SK-N-SH (cell line): Measurements from ENCODE around the gene ZNF765. TPM values are rescaled to one million over a fixed set of nuclear protein-coding genes. Genes with fewer than 3 reads are reported as not detected.

ENCODE experiments used
- CTCF ChIA-PET: fragments of 300-600, 350-600 bp; formaldehyde crosslinking; extraction: SDS; loops from one replicate; lab custom pipeline; 2021; lab: Yijun Ruan, JAX
- POLR2A ChIA-PET: fragments of 350-600 bp; sonication (Branson Sonifier 250); formaldehyde crosslinking; extraction: SDS; loops from one replicate; lab custom pipeline; 2020; ENCODE audit warnings: antibody characterized with exemption, inconsistent platforms; lab: Yijun Ruan, JAX
- DNase-seq: peaks from one replicate; pipeline ENCODE4 v3.0.0; 2012
- H2AFZ ChIP-seq: fragments of 200-600 bp; sonication (generic); 2 replicates; pipeline ENCODE4 v1.8.1; 2016; ENCODE audit warnings: antibody characterized with exemption, mild to moderate bottlenecking, low read depth
- H3F3A ChIP-seq: fragments of 200-600 bp; sonication (generic); replicated peaks from 2 replicates; pipeline ENCODE3; 2016; ENCODE audit warnings: antibody characterized with exemption, mild to moderate bottlenecking; ENCODE audit not compliant: insufficient read depth
- H3K27ac ChIP-seq, 2 experiments: fragments of 200-500 bp in 1 of 2; fragments of 200-600 bp in 1 of 2; sonication (Bioruptor generic) in 1 of 2; sonication (generic), shearing (Covaris generic) in 1 of 2; 2 replicates each; pipeline versions ENCODE4 v1.5.1 to v1.6.1; 2014 to 2016; ENCODE audit warnings: low read depth in 2 of 2, inconsistent platforms in 1 of 2, low read length in 1 of 2, mild to moderate bottlenecking in 1 of 2, mixed read lengths in 1 of 2
- H3K27me3 ChIP-seq: fragments of 200-600 bp; sonication (generic), shearing (Covaris generic); 2 replicates; pipeline ENCODE4 v1.6.1; 2016; ENCODE audit warnings: mixed run types; ENCODE audit not compliant: insufficient read depth
- H3K36me3 ChIP-seq, 2 experiments: fragments of 200-500 bp in 1 of 2; fragments of 200-600 bp in 1 of 2; sonication (Bioruptor generic) in 1 of 2; sonication (generic) in 1 of 2; replicated peaks in 1 of 2; 2 replicates each; pipeline versions ENCODE3 to v1.5.1; 2014 to 2016; ENCODE audit warnings: low read length in 1 of 2, mild to moderate bottlenecking in 1 of 2; ENCODE audit not compliant: insufficient read depth in 2 of 2, control insufficient read depth in 1 of 2
- H3K4me1 ChIP-seq, 2 experiments: fragments of 200-500 bp in 1 of 2; fragments of 200-600 bp in 1 of 2; sonication (Bioruptor generic) in 1 of 2; sonication (generic), shearing (Covaris generic) in 1 of 2; 2 replicates each; pipeline versions ENCODE4 v1.5.1 to v1.6.1; 2014 to 2016; ENCODE audit warnings: low read depth in 1 of 2, low read length in 1 of 2, mixed run types in 1 of 2; ENCODE audit not compliant: insufficient read depth in 2 of 2, control insufficient read depth in 1 of 2
- H3K4me2 ChIP-seq: fragments of 200-600 bp; sonication (generic), shearing (Covaris generic); 2 replicates; pipeline ENCODE4 v1.6.1; 2017; ENCODE audit warnings: mixed run types
- H3K4me3 ChIP-seq, 2 experiments: fragments of 200-500 bp in 1 of 2; fragments of 200-600 bp in 1 of 2; sonication (Bioruptor generic) in 1 of 2; sonication (generic), shearing (Covaris generic) in 1 of 2; 2 replicates each; pipeline versions ENCODE4 v1.5.1 to v1.8.1; 2014 to 2016; ENCODE audit warnings: low read depth in 2 of 2, inconsistent platforms in 1 of 2, low read length in 1 of 2, mild to moderate bottlenecking in 1 of 2, mixed read lengths in 1 of 2, moderate library complexity in 1 of 2
- H3K79me2 ChIP-seq: fragments of 200-600 bp; sonication (generic); 2 replicates; pipeline ENCODE4 v1.8.1; 2017; ENCODE audit warnings: mild to moderate bottlenecking; ENCODE audit not compliant: insufficient read depth
- H3K9ac ChIP-seq: fragments of 200-600 bp; sonication (generic); 2 replicates; pipeline ENCODE4 v1.6.1; 2017; ENCODE audit warnings: mixed run types
- H3K9me2 ChIP-seq: fragments of 200-600 bp; sonication (generic); 2 replicates; pipeline ENCODE4 v1.6.1; 2017; ENCODE audit warnings: mixed run types
- H3K9me3 ChIP-seq: fragments of 200-600 bp; sonication (generic); 2 replicates; pipeline ENCODE4 v1.6.1; 2017; ENCODE audit warnings: mixed run types, mild to moderate bottlenecking, moderate library complexity
- H4K20me1 ChIP-seq: fragments of 200-600 bp; sonication (generic); 2 replicates; pipeline ENCODE4 v1.6.1; 2017; ENCODE audit warnings: mild to moderate bottlenecking, mixed run types; ENCODE audit not compliant: insufficient read depth
- CHD2 ChIP-seq: fragments of 150-350 bp; IDR thresholded peaks from 2 replicates; pipeline ENCODE4 v1.6.1; 2018; ENCODE audit warnings: low read length; ENCODE audit not compliant: partially characterized antibody
- ELF1 ChIP-seq: IDR thresholded peaks from 2 replicates; pipeline ENCODE4 v1.4.0; 2012
- FOSL2 ChIP-seq: IDR thresholded peaks from 2 replicates; pipeline ENCODE4 v1.4.0; 2012; ENCODE audit warnings: low read depth, mild to moderate bottlenecking, moderate library complexity, borderline replicate concordance
- GATA2 ChIP-seq: sonication (generic); formaldehyde crosslinking; IDR thresholded peaks from 2 replicates; pipeline ENCODE4 v1.5.0; 2020; ENCODE audit warnings: mild to moderate bottlenecking, missing genetic modification reagents
- JUND ChIP-seq: IDR thresholded peaks from 2 replicates; pipeline ENCODE4 v1.4.0; 2012
- MEF2A ChIP-seq: IDR thresholded peaks from 2 replicates; pipeline ENCODE4 v1.4.0; 2012; ENCODE audit warnings: low read depth, borderline replicate concordance
- NFIC ChIP-seq: IDR thresholded peaks from 2 replicates; pipeline ENCODE4 v1.4.0; 2012; ENCODE audit warnings: borderline replicate concordance
- POLR2AphosphoS5 ChIP-seq: IDR thresholded peaks from 2 replicates; pipeline ENCODE4 v1.6.1; 2012; ENCODE audit warnings: low read depth, low read length
- RAD21 ChIP-seq: IDR thresholded peaks from 2 replicates; pipeline ENCODE4 v1.6.1; 2012; ENCODE audit warnings: mild to moderate bottlenecking, low read length
- RCOR1 ChIP-seq: fragments of 150-350 bp; IDR thresholded peaks from 2 replicates; pipeline ENCODE4 v1.6.1; 2017; ENCODE audit warnings: antibody characterized with exemption, low read length
- RFX5 ChIP-seq: IDR thresholded peaks from 2 replicates; pipeline ENCODE4 v1.6.1; 2012; ENCODE audit warnings: mild to moderate bottlenecking, improper control_type of control experiment, low read length
- RXRA ChIP-seq: IDR thresholded peaks from 2 replicates; pipeline ENCODE4 v1.4.0; 2012; ENCODE audit warnings: low read depth, mild to moderate bottlenecking, borderline replicate concordance
- TEAD4 ChIP-seq: IDR thresholded peaks from 2 replicates; pipeline ENCODE4 v1.4.0; 2012; ENCODE audit warnings: mild to moderate bottlenecking, borderline replicate concordance; ENCODE audit not compliant: insufficient read depth
- YY1 ChIP-seq: IDR thresholded peaks from 2 replicates; pipeline ENCODE4 v1.4.0; 2012; ENCODE audit warnings: low read depth, mild to moderate bottlenecking
- WGBS: methylation state at CpG from one replicate; pipeline ENCODE4 v1.1.6; 2017; ENCODE audit warnings: low lambda C conversion rate; 5-methylcytosine and 5-hydroxymethylcytosine counted together
- polyA plus RNA-seq, 3 experiments: library from polyadenylated mRNA; depleted of rRNA; stranded (reverse); fragments of >200 nt; gene quantifications; 2 replicates each; pipeline ENCODE4 v1.2.3, GENCODE V29; 2012
- TF ChIP-seq, protein P1 (sequence below): IDR thresholded peaks from 2 replicates; pipeline ENCODE4 v1.4.0; 2012; ENCODE audit warnings: low read depth
- TF ChIP-seq, protein P2 (sequence below): IDR thresholded peaks from 2 replicates; pipeline ENCODE4 v1.6.1; 2012; ENCODE audit warnings: mild to moderate bottlenecking, low read depth, low read length, moderate library complexity
- TF ChIP-seq, protein P3 (sequence below): IDR thresholded peaks from 2 replicates; pipeline ENCODE4 v1.4.0; 2012; ENCODE audit warnings: low read depth, borderline replicate concordance
- TF ChIP-seq, protein P4 (sequence below): fragments of 150-350 bp; IDR thresholded peaks from 2 replicates; pipeline ENCODE4 v1.6.1; 2017; ENCODE audit warnings: antibody characterized with exemption, low read length, low read depth, borderline replicate concordance
- TF ChIP-seq, protein P5 (sequence below): IDR thresholded peaks from 2 replicates; pipeline ENCODE4 v1.4.0; 2012; ENCODE audit warnings: low read depth, borderline replicate concordance

The ZNF765 gene
- polyA plus RNA-seq, 1 of the 3 experiments (the other 2 are of a cell fraction) = 2.3 TPM

DNA sequence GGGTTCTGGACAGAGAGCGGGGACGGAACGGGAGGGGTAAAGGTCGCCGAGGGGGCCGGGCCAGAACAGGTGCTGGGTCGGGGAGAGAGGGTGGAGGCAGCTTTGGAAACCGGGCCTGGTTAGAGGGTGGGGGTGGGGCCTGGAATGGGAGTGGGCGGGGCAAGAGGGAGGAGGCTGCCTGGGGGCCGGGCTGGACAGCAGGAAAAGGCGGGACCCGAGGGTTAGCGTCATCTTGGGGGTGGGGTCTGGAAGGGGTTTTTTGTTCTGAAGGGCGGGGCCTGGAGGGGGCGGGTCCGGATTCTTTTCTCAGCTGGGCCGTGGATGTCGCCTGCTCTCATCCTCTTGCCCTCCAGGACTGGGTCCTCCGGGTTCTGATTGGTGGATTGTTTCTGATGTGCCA lies 68.3 kb downstream of the ZNF765 start:
- Histone ChIP-seq H3F3A (no peaks in the 10 kb centered on the region), H3K4me2 (no peak overlapping the region), H3K9me2 (no peaks in the 10 kb centered on the region), H4K20me1 (no peaks in the 10 kb centered on the region), H3K4me1 (peaks cover 0 to 2% of the 10 kb centered on the region in 2 experiments; a peak in 1 of 4 replicates), H3K4me3 (no peak overlapping the region), H3K27me3 (no peaks in the 10 kb centered on the region), H3K27ac (no peak overlapping the region), H3K9ac (no peak overlapping the region), H3K79me2 (no peaks in the 10 kb centered on the region), H3K36me3 (peaks cover 0 to 3% of the 10 kb centered on the region in 2 experiments), H2AFZ (no peak overlapping the region), H3K9me3 (peaks cover 6% of the 10 kb centered on the region; the same call in 1 of the 2 replicates)
- CTCF ChIA-PET = no interaction called here
- POLR2A ChIA-PET = no interaction called here
- DNase-seq = peak; percentile 79
- TF ChIP-seq POLR2AphosphoS5 (no peak), NFIC (no peak)
- TF ChIP-seq, protein P1, sequence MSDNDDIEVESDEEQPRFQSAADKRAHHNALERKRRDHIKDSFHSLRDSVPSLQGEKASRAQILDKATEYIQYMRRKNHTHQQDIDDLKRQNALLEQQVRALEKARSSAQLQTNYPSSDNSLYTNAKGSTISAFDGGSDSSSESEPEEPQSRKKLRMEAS = no peak
- 25% methylated on average over 17 of the region's 19 CpGs for WGBS

DNA sequence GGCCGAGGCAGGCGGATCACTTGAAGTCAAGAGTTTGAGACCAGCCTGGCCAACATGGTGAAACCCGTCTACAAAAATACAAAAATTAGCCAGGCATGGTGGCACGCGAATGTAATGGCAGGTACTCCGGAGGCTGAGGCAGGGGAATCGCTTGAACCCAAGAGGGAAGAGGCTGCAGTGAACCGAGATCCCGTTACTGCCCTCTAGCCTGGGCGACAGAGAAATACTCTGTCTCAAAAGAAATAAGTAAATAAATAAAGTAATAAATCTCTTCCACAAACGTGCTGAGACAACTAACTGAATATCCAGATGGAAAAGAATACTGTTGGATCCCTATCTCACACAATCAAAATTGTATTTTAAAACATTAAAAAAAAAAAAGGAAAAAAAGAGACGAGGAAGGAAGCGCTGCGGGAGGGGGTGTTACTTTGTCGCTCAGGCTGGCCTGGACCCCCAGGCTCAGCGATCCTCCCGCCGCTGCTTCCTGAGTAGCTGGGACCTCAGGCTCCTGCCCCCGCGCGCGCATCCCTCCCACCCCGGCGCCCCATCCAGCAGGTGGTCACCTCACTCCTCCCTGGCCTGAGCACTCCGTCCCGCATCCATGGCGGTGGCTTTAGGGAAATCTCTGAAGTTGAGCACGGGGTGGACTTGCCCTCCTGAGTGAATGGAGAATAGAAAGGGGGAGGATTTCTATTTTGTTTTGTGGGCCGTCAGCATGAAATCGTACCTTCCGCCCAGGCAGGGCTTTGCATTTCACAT lies 72.0 kb downstream of the ZNF765 start:
- Histone ChIP-seq H3K36me3 (no peaks in the 10 kb centered on the region), H3K27ac (no peak overlapping the region; a peak in 1 of 4 replicates), H2AFZ (peak overlapping the region; percentile 98; the same call in 1 of the 2 replicates), H3K4me3 (peak overlapping the region; percentile 72 to 80), H3K9me2 (no peaks in the 10 kb centered on the region), H3K4me2 (peak overlapping the region; percentile 91), H3F3A (no peaks in the 10 kb centered on the region), H3K27me3 (no peaks in the 10 kb centered on the region), H3K9me3 (no peaks in the 10 kb centered on the region), H3K9ac (no peak overlapping the region), H3K4me1 (peaks cover 0 to 4% of the 10 kb centered on the region in 2 experiments; a peak in 1 of 4 replicates), H3K79me2 (no peaks in the 10 kb centered on the region), H4K20me1 (no peaks in the 10 kb centered on the region)
- peak; percentile 68 for DNase-seq
- POLR2A ChIA-PET = no interaction called here
- 15% methylated on average over 31 of the region's 31 CpGs for WGBS
- CTCF ChIA-PET = no interaction called here
- TF ChIP-seq YY1 = no peak
- no peak for TF ChIP-seq JUND
- TF ChIP-seq ELF1 = no peak
- TF ChIP-seq, protein P2, sequence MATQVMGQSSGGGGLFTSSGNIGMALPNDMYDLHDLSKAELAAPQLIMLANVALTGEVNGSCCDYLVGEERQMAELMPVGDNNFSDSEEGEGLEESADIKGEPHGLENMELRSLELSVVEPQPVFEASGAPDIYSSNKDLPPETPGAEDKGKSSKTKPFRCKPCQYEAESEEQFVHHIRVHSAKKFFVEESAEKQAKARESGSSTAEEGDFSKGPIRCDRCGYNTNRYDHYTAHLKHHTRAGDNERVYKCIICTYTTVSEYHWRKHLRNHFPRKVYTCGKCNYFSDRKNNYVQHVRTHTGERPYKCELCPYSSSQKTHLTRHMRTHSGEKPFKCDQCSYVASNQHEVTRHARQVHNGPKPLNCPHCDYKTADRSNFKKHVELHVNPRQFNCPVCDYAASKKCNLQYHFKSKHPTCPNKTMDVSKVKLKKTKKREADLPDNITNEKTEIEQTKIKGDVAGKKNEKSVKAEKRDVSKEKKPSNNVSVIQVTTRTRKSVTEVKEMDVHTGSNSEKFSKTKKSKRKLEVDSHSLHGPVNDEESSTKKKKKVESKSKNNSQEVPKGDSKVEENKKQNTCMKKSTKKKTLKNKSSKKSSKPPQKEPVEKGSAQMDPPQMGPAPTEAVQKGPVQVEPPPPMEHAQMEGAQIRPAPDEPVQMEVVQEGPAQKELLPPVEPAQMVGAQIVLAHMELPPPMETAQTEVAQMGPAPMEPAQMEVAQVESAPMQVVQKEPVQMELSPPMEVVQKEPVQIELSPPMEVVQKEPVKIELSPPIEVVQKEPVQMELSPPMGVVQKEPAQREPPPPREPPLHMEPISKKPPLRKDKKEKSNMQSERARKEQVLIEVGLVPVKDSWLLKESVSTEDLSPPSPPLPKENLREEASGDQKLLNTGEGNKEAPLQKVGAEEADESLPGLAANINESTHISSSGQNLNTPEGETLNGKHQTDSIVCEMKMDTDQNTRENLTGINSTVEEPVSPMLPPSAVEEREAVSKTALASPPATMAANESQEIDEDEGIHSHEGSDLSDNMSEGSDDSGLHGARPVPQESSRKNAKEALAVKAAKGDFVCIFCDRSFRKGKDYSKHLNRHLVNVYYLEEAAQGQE = no peak
- TF ChIP-seq, protein P3, sequence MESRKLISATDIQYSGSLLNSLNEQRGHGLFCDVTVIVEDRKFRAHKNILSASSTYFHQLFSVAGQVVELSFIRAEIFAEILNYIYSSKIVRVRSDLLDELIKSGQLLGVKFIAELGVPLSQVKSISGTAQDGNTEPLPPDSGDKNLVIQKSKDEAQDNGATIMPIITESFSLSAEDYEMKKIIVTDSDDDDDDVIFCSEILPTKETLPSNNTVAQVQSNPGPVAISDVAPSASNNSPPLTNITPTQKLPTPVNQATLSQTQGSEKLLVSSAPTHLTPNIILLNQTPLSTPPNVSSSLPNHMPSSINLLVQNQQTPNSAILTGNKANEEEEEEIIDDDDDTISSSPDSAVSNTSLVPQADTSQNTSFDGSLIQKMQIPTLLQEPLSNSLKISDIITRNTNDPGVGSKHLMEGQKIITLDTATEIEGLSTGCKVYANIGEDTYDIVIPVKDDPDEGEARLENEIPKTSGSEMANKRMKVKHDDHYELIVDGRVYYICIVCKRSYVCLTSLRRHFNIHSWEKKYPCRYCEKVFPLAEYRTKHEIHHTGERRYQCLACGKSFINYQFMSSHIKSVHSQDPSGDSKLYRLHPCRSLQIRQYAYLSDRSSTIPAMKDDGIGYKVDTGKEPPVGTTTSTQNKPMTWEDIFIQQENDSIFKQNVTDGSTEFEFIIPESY = no peak
- no peak for TF ChIP-seq CHD2
- no peak for TF ChIP-seq RAD21
- TF ChIP-seq, protein P4, sequence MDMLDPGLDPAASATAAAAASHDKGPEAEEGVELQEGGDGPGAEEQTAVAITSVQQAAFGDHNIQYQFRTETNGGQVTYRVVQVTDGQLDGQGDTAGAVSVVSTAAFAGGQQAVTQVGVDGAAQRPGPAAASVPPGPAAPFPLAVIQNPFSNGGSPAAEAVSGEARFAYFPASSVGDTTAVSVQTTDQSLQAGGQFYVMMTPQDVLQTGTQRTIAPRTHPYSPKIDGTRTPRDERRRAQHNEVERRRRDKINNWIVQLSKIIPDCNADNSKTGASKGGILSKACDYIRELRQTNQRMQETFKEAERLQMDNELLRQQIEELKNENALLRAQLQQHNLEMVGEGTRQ = no peak
- no peak for TF ChIP-seq FOSL2
- no peak for TF ChIP-seq NFIC
- no peak for TF ChIP-seq MEF2A
- TF ChIP-seq GATA2 (CRISPR knock-in tag) = no peak
- no peak for TF ChIP-seq RFX5
- no peak for TF ChIP-seq RCOR1
- TF ChIP-seq, protein P5, sequence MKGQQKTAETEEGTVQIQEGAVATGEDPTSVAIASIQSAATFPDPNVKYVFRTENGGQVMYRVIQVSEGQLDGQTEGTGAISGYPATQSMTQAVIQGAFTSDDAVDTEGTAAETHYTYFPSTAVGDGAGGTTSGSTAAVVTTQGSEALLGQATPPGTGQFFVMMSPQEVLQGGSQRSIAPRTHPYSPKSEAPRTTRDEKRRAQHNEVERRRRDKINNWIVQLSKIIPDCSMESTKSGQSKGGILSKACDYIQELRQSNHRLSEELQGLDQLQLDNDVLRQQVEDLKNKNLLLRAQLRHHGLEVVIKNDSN = no peak
- TF ChIP-seq RXRA = no peak
- TF ChIP-seq, protein P1 = no peak
- TF ChIP-seq TEAD4 = no peak
